Measurements from ENCODE around the gene TRMT6.

TRMT6 gene

GRCh38 chr20:5945963-5946362, 4.4 kb downstream of the TRMT6 start:
- no peak for DNase-seq

GRCh38 chr20:5938456-5939029, 11.8 kb downstream of the TRMT6 start:
- DNase-seq: no peak

DNA sequence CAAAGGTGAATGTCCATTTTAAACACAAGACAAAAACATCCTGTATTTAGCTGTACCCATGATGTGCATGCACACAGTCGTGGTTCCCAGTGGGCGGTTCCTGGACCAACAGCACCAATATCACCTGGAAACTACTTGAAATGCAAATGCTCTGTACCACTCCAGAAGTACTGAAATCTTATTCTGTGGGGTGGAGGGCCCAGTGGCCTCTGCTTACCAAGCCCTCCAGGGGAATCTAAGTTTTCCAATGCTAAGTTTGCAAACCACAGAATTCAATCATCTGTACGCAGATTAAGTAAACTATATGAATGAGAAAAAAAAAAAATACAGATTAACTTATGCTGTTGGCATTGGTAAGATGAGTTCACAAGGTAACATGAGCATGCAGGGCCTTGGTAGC, 14.1 kb downstream of the TRMT6 start:
- DNase-seq: no peak

DNA sequence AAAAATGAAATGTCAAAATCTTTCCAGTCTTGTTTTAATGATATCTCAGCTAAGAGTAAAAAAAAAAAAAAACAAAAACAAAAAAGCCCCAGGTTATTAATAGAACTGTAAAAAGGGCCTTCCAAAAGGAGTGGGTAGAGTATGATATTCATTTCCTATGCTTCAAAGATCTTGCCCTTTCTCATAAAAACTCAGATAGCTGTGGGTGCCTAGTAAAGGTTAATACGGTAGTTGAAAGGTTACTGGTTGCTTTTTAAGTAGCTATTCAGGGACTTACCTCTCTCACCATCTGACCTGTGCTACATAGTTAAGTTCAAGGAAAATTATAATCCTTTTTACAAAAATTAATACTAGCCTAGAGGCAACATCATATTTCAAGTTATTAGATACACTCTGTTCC, 14.9 kb downstream of the TRMT6 start:
- no peak for DNase-seq

DNA sequence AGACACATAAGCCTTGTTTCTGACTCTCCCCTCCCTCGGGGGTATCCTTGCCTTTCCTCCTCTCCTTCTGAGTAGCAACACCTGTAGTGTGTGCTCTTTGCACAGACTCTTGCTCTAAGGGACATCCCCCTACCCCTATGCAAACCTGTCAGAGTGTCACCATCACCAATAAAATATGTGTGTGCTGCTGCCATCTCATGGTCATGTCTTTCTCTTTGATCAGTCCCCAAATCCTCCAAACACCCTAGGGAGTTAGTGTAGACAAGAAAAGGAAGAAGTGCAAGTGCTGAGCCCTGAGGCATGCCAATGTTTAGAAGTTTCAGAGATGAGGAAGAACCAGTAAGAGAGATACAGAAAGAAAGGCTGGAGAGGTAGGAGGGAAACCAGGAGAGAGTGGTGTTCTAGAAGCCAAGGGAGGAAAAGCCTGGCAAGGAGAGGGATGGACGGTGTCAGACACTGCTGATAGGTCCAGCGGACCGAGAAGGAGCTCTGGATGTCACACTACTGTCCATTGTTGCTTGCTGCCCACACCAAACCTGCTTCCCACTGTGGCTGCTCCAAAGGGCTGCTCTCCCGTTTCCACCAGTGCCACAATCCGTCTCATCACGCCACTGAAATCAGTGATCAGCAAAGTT, 16.4 kb downstream of the TRMT6 start:
- peak; percentile 36 for DNase-seq

- DNase-seq: no peak
Measured at GRCh38 chr20:5932796-5933195, 17.5 kb downstream of the TRMT6 start.

- DNase-seq: no peak
Measured at GRCh38 chr20:5931411-5931810, 18.9 kb downstream of the TRMT6 start.

DNA sequence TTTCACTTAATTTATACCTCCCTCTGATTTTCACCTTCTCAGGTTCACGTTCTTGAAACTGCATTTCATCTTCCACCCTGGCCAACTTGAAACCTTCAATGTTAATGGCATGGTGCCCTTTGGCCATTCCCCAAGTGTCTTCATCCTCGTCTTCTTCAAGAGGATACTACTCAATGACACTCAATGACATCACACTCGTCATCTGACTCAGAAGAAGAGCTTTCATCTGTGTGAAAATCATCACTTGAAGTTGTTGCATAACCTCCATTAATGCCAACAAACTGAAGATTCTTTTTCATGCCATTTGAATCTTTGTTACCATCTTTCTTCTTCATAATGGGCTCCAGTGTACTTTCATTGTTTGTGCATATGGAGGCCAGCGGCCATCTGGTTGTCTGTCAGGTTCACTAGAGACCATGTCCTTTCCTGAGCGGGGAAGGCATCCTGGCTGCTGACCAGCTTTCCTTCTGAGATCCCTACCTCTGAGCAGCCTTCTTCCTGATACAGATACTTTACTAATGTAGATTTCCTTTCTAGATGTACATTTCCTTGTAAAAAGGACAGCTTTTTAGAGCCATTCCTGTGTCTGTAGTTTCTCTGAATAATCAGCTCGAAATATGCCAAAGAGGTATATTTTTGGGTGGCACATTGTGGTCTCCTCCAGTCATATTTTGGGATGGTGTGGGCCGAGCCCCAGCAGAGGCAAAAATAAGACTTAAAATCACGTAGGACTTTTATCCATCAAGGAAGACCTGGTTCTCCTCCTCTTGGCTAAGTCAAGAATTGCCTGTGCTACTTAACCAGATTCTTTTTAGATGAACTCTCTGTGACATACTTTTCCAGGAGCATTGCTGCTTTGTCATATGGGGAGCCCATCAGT, 21.3 kb downstream of the TRMT6 start:
- no peak for DNase-seq

DNA sequence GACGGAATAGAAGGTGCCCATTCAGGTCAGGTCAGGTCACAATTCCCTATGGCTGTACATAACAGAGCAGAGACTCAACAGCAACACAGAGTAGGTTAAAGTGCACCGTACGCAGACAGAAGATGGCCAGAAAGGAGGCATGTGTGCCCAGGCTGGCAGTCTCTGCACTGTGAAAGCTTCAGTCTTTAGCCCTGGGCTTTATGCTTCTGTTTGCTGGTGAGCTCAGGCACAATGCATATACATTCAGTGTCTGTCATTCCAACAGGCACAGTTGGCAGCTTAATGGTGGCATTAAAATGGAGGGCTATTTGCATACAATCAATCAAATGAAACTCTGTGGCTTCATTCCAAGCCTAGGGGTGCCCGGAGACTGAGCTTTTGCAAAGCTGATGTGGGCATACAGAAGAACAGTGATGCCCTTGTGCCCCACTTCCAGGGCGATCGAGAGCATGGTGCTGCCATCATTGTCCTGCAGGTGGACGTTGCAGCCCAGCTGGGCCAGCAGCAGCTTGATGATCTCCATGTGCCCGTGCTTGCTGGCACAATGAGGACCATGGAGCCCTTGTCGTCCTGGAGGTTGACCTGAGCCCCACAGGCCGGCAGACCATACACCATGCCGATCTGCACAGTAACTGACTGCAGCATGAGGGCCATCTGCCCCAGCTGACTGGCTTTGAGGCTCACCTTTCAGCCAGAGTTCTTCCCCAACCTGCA, 22.4 kb downstream of the TRMT6 start:
- no peak for DNase-seq

GRCh38 chr20:5925551-5925950, 24.8 kb downstream of the TRMT6 start:
- DNase-seq: no peak

DNA sequence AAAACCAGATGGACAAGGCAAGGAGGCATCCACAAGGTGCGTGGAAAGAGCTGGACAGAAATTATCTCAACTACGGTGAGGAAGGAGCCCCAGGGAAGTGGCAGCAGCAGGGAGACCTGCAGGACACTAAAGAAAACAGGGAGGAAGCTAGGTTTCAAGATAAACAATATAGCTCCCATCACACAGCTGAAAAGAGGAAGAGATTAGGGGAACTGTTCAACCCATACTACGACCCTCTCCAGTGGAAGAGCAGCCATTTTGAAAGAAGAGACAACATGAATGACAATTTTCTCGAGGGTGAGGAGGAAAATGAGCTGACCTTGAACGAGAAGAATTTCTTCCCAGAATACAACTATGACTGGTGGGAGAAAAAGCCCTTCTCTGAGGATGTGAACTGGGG, 26.8 kb downstream of the TRMT6 start:
- no peak for DNase-seq

DNA sequence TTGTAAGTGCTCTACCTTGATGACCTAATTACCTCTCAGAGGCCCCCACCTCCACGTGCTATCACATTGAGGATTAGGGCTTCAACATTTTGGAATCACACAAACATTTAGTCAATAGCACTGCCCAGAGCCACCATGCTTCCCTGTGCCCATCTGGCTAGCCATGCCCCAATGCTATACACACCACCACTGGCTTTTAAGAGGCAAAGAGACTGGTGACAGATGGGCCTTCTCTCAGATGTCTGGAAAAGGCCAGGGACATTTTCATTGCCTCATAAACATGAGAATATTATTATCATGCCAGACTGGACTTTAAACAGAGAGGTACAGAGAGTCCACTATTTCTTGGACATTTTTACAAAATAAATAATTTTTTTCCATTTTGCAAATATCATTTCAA, 29.8 kb downstream of the TRMT6 start:
- DNase-seq: no peak

DNA sequence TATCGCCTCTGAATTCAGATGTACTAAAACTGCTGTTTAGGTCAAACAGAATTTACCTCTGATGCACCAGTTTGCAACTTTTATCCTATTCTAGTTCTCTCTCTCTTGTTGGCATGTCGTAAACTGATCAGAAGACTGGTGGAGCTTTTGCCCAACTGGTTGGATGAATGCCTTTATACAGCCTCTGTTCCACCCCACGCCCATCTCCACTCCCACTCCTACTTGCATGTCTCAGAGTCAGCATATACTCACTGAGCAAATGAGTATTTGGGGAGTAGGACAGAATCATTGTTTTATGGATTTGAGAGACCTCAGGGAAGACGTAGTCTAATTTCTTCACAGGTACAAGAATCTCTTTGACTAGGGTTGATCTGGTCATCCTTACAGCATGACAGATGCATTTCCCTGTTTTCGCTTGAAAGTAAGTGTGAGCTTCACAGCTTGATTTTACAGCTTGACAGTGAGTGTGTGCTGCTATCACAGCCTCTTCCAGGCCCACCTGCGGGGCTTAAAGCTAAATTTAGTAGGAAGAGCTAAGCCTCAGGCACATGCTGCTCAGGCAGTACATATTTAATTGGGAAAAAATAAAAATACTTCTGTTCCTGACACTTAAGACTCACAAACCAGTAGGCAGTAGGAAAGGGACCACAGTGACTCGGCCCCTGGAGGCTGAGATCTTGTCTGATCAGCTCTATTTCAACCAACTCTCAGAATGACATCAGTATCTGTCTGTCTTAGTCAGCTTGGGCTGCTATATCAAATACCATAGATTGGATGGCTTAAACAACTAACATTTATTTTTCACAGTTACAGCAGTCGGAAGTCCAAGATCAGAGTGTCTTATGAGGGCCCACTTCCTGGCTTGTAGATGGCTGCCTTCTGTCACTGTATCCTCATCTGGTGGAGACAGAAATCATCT, 30.4 kb downstream of the TRMT6 start:
- DNase-seq: no peak

DNA sequence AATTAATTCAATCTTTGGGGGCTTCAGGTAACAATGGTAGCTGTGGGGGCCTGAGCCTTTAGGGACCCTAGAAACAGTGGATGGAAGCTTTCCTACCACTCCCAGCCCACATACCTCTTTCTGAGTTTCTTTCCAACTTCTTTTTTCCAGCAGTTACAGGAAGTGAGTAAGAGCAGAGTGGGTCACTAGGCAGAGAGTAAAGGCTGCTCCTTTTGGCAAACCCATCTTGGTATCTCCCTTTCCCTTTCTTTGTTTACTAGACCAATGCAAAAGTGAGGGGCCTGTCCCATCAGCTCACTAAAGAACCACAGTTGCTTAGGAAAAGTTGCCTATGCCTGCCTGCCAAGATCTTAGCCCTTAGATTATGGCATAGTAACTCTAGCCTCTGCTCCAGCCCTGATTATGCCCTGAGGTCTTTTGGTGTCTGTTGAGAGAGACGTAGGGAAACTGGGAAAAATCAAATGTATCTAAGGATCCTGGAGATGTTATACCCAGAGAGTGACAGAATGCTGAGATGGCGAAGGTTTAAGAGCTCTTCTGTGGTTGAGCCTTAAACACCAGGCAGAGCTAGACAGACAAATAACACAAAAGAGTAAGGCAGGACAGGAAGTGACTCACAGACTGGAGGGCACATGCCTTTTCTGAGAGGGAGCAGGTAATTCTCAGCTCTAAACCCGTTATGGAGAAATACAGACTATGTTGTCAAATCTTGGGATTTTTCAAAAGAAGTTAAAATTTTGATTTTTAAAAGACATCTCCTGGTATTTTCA, 31.3 kb downstream of the TRMT6 start:
- DNase-seq: peak; percentile 50

DNA sequence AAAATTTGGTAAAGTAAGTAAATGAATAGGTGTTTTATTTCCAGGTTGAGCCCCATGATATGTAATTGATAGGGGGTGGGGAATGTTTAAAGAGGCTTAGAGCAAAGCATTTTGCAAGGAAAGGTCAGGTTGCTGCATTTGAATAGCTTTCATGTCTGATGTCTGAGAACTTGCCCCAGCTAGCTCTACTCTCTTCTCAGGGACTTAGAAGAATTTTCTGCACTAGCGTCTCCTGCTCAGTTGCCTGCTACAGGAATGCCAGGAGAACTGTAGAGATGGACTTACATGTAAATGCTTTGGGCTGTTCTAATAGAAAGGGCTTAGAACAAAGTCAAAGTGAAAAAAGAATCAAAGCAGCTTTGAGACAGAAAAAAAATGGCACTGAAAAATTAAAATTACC, 35.5 kb downstream of the TRMT6 start:
- no peak for DNase-seq

- DNase-seq: no peak
Measured at GRCh38 chr20:5913166-5913565, 37.2 kb downstream of the TRMT6 start.

GRCh38 chr20:5910186-5910585, 40.1 kb downstream of the TRMT6 start:
- peak; percentile 63 for DNase-seq

DNA sequence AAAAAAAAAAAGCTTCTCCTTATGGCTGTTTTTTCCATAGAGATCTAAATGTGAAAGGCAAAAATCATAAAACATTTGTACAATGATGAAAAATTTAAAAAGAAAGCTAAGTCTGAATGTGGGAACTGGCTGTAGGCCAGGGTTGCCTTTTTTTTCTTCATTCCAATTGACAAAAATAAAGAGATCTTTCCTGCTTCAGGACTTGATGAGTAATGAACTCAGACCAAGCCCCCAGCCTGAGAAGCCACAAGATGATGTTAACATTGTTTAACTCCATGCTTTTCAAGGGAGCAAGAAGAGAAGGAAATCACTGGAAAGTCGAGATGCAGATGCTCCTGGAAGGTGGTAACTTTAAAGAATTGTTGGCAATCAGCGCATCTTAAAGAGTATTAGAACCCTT, 41.4 kb downstream of the TRMT6 start:
- no peak for DNase-seq

DNA sequence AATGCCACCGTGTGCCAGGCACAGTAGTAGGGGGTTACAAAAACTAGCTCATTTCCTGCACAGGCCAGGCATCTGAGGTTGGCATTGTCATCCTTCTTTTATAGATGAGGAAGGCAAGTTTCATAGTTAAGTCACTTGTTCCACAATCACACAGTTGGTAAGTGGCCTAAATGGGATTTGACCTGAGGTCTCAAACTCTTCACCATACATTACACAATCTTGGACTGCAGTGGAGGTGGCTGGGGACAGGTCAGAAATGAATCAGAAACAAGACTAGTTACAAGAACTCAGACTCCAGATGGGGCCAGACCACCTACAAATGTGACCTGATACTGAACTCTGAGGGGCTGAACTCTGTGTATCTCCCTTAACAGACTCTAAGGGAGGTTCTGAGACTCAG, 49.4 kb downstream of the TRMT6 start:
- no peak for DNase-seq

DNA sequence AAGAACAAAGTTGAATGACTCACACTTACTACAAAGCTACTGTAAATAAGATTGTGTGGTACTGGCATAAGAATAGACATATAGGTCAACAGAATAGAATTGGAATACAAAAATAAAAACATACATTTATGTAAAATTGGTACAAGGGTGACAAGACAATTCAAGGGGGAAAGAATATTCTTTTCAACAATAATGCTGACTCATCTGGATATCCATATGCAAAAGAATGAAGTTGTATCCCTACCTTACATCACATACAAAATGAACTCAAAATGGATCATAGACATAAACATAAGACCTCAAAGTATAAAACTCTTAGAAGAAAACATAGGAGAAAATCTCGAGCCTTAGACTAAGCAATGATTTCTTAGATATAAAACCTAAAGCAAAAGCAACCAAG, 50.9 kb downstream of the TRMT6 start:
- no peak for DNase-seq

GRCh38 chr20:5895626-5896025, 54.7 kb downstream of the TRMT6 start:
- DNase-seq: no peak

GRCh38 chr20:5893621-5894020, 56.7 kb downstream of the TRMT6 start:
- DNase-seq: no peak
